Glutamatergic neuron (in vitro differentiated cells): ENCODE measurements around the gene PALLD. TPM values are rescaled to one million over a fixed set of nuclear protein-coding genes. Genes with fewer than 3 reads are reported as not detected.

Experiments used
- DNase-seq: peaks from one replicate; pipeline ENCODE4 v3.0.0; 2022
- H3K27ac Mint-ChIP-seq: one replicate; pipeline ENCODE4 v1.8.0; 2020; ENCODE audit warnings: mild to moderate bottlenecking, mixed read lengths, inconsistent platforms; ENCODE audit not compliant: unreplicated experiment
- H3K27me3 Mint-ChIP-seq: one replicate; pipeline ENCODE4 v1.8.0; 2020; ENCODE audit warnings: mild to moderate bottlenecking, moderate library complexity, mixed read lengths, inconsistent platforms; ENCODE audit not compliant: unreplicated experiment
- H3K36me3 Mint-ChIP-seq: one replicate; pipeline ENCODE4 v1.8.0; 2020; ENCODE audit warnings: mild to moderate bottlenecking, mixed read lengths, inconsistent platforms; ENCODE audit not compliant: unreplicated experiment
- H3K4me1 Mint-ChIP-seq: one replicate; pipeline ENCODE4 v1.8.0; 2020; ENCODE audit warnings: mild to moderate bottlenecking, low read depth, mixed read lengths, inconsistent platforms; ENCODE audit not compliant: unreplicated experiment
- H3K4me3 Mint-ChIP-seq: one replicate; pipeline ENCODE4 v1.8.0; 2020; ENCODE audit warnings: mild to moderate bottlenecking, mixed read lengths, inconsistent platforms; ENCODE audit not compliant: unreplicated experiment
- H3K9me3 Mint-ChIP-seq: one replicate; pipeline ENCODE4 v1.8.0; 2020; ENCODE audit warnings: mild to moderate bottlenecking, moderate library complexity, mixed read lengths, inconsistent platforms; ENCODE audit not compliant: unreplicated experiment
- total RNA-seq: library from RNA; stranded (reverse); fragmentation: NEBNext Ultra II Directional; extraction: Animal tissue kit (Norgen Biotek cat#: 25700); gene quantifications from one replicate; pipeline ENCODE4 v1.2.1, GENCODE V29; 2021; ENCODE audit not compliant: unreplicated experiment
- TF ChIP-seq, protein P1 (sequence below): fragments of 200-600 bp; sonication (generic); IDR thresholded peaks from one replicate; pipeline ENCODE4 v1.5.0; 2021; ENCODE audit not compliant: partially characterized antibody, unreplicated experiment

The PALLD gene
- total RNA-seq, 1 donor from 2014 or later: 37.5 TPM

DNA sequence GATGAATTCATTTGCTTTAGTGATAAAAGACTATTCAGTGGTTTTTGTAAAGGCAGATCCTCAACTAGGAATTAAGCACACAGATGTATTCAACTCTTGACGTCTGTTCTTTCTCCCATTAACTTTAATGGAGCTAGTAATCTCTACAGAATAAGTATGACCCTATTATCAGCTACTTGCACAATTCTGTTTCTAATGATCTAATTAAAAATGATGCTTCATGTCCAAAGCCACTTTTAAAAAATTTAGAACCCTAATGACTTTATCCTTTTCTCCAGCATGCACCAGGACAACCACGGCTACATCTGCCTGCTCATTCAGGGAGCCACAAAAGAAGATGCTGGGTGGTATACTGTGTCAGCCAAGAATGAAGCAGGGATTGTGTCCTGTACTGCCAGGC is 427.8 kb downstream of the PALLD start:
- Mint-ChIP-seq H3K27me3 (peaks cover 9% of the 10 kb centered on the region), H3K4me3 (peak overlapping the region; percentile 63), H3K27ac (peak overlapping the region; percentile 99), H3K9me3 (peaks cover 8% of the 10 kb centered on the region), H3K36me3 (peaks cover 11% of the 10 kb centered on the region), H3K4me1 (peaks cover 46% of the 10 kb centered on the region)
- DNase-seq: no peak
- TF ChIP-seq, protein P1, sequence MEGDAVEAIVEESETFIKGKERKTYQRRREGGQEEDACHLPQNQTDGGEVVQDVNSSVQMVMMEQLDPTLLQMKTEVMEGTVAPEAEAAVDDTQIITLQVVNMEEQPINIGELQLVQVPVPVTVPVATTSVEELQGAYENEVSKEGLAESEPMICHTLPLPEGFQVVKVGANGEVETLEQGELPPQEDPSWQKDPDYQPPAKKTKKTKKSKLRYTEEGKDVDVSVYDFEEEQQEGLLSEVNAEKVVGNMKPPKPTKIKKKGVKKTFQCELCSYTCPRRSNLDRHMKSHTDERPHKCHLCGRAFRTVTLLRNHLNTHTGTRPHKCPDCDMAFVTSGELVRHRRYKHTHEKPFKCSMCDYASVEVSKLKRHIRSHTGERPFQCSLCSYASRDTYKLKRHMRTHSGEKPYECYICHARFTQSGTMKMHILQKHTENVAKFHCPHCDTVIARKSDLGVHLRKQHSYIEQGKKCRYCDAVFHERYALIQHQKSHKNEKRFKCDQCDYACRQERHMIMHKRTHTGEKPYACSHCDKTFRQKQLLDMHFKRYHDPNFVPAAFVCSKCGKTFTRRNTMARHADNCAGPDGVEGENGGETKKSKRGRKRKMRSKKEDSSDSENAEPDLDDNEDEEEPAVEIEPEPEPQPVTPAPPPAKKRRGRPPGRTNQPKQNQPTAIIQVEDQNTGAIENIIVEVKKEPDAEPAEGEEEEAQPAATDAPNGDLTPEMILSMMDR: no peak

DNA sequence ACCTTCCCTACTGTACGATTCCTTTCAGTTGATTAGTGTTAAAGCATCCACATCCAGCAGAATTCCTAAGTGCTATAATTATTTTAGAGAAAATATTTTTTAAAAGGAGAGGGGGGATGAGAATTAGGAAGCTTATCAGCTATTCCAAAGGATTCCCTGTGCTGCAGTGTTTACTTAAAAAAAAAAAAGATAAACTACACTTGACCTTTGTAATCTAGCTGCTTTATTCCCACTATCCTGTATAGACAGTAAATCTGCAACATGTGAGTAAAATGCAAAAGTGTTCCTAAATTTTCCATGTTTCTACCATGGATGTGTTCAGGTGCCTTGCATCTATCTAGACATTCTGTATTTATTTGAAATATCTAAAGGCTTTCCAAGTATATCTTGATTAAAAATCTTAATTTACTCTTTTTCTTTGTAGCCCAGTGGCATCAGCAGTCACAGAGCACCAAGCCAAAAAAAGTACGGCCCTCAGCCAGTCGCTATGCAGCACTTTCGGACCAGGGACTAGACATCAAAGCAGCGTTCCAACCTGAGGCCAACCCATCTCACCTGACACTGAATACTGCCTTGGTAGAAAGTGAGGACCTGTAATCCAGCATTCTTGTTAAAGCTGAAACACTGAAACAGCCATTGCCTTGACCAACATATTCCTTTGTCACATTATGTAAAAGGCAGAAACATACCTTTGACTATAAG is 429.1 kb downstream of the PALLD start:
- H3K4me3 Mint-ChIP-seq: no peak overlapping the region
- H3K36me3 Mint-ChIP-seq: peaks cover 18% of the 10 kb centered on the region
- peaks cover 9% of the 10 kb centered on the region for H3K27me3 Mint-ChIP-seq
- TF ChIP-seq, protein P1: no peak
- no peak for DNase-seq
- no peak overlapping the region for H3K27ac Mint-ChIP-seq
- peaks cover 7% of the 10 kb centered on the region for H3K9me3 Mint-ChIP-seq
- H3K4me1 Mint-ChIP-seq: peaks cover 37% of the 10 kb centered on the region

- Mint-ChIP-seq H3K27me3 (peaks cover 9% of the 10 kb centered on the region), H3K9me3 (peaks cover 14% of the 10 kb centered on the region), H3K4me3 (no peak overlapping the region), H3K4me1 (peaks cover 22% of the 10 kb centered on the region), H3K36me3 (peaks cover 38% of the 10 kb centered on the region), H3K27ac (no peak overlapping the region)
- DNase-seq: no peak
- TF ChIP-seq, protein P1: no peak
Observed at GRCh38 chr4:168928346-168928745, 431.5 kb downstream of the PALLD start.

DNA sequence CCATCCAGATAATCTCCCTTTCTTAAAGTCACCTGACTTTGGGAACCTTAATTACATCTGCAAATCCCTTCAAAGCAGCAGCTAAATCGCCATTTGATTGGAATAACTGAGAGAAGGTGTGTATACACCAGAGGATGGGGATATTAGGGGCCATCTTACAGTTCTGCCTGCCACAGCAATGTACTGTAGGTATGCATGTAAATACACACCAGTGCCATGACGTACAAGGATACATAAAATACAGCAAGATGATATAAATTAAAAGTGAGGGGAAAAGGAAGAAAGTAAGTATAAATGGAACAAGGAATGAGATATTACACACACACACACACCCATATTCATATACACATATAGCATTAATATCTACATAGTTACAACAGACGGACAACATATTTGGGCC is 432.0 kb downstream of the PALLD start:
- Mint-ChIP-seq H3K27me3 (peaks cover 6% of the 10 kb centered on the region), H3K27ac (no peak overlapping the region), H3K36me3 (peaks cover 44% of the 10 kb centered on the region), H3K4me1 (peaks cover 18% of the 10 kb centered on the region), H3K4me3 (no peak overlapping the region), H3K9me3 (peaks cover 12% of the 10 kb centered on the region)
- no peak for DNase-seq
- TF ChIP-seq, protein P1: no peak

GRCh38 chr4:168930413-168931196 is 433.8 kb downstream of the PALLD start:
- DNase-seq: no peak
- Mint-ChIP-seq H3K4me1 (peaks cover 5% of the 10 kb centered on the region), H3K4me3 (no peak overlapping the region), H3K27me3 (no peaks in the 10 kb centered on the region), H3K27ac (peak overlapping the region; percentile 13), H3K36me3 (peaks cover 55% of the 10 kb centered on the region), H3K9me3 (peaks cover 16% of the 10 kb centered on the region)
- TF ChIP-seq, protein P1: no peak
